Stimulated activated CD8-positive, alpha-beta memory T cell treated with anti-CD3 and anti-CD28 coated beads, Interleukin-12 subunit alpha, Interleukin-12 subunit beta, amount 100 ng/mL, for 24 hours (primary cell): ENCODE data around the gene KRTAP1-4.
"Not testable (repeated sequence)": the region's sequence is repeated elsewhere in the genome, so short reads cannot be mapped to it uniquely, and the experiment has no call there.

Source experiments
- DNase-seq: peaks from one replicate; pipeline ENCODE4 v3.0.0-alpha.2; 2020; ENCODE audit errors: extremely low read depth

KRTAP1-4 gene, protein sequence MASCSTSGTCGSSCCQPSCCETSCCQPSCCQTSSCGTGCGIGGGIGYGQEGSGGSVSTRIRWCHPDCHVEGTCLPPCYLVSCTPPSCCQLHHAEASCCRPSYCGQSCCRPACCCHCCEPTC

DNA sequence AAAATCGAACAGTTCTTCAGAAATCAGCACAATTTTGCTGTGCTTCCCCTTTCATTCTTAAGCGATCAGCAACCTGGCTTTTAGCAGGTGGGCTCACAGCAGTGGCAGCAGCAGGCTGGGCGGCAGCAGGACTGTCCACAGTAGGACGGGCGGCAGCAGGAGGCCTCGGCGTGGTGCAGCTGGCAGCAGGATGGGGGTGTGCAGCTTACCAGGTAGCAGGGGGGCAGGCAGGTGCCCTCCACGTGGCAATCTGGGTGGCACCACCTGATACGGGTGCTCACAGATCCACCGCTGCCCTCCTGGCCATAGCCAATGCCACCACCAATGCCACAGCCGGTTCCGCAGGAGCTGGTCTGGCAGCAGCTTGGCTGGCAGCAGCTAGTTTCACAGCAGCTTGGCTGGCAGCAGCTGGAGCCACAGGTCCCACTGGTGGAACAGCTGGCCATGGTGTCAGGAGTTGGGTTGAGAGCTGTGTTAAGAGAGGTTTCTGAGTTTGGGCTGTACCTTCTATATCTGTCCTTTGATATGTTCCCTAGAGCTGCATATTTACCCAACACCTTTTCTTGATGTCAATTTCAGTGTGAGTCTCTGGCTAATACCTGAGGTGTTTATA lies at the start of gene KRTAP1-4:
Gene KRTAP1-4 (minus strand): TSS at position 563 of the 613 bp plus-strand sequence. CDS start 117 bp downstream, at position 446.
- no peak for DNase-seq

DNA sequence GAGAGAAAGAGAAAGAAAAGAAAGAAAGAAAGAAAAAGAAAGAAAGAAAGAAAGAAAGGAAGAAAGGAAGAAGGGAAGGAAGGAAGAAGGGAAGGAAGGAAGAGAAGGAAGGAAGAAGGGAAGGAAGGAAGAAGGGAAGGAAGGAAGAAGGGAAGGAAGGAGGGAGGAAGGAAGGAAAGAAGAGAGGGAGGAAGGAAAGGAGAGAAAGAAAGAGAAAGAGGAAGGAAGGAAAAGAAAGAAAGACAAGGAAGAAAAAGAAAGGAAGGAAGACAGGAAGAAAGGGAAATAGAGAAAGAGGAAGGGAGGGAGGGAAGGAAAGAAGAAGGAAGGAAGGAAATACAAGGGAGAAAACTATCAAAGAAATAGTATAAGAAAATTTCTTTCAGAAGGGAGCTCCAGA lies 46.8 kb upstream of the KRTAP1-4 start:
- DNase-seq = no peak

DNA sequence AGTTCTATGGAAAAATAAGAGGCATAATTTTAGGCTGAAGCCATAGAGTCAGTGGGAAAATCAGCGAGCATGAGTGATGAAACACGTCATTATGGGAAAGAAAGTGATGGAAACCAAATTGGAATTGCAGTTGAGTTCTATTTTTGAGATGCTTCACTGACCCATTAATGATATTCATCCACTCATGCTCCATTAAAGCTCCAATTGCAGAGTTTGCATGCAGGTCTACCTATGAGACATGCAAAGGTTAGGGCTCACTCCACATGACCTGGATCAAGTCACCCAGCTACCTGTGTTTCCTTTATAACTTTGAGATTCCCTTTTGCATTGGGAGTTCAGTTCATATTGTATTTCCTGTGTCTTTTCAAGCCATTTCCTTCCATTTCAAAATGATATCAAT lies 43.7 kb upstream of the KRTAP1-4 start:
- no peak for DNase-seq

DNA sequence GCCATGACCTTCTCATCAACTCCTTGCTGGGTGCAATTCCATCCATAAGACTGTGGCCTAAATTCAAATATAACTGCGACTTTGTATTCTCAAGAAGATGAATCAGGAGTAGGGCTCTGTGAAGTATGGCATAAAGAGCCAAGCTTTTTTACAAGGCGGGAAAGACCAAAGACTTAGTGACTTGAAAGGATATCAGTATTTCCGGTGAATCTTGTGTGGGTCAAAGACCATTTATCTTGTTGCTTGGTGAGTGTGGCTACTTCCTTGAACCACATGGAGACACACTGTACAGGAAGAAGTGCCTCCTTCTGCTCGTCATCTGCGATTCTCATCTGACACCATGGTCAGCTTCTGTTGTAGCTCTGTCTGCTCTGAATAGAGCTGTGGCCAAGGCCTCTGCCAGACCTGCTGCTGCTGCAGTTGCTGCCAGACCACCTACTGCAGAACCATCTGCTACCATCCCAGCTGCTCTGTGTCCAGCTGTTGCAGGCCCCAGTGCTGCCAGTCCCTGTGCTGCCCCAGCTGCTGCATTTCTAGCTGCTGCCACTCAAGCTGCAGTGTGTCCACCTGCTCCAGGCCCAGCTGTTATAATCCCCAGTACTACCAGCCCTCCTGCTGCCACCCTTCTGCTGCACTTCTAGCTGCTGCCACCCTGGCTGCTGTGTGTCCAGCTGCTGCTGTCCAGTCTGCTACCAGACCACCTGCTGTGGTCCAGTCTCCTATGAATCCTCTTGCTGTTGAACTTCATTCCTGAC lies 41.8 kb upstream of the KRTAP1-4 start:
- no peak for DNase-seq

DNA sequence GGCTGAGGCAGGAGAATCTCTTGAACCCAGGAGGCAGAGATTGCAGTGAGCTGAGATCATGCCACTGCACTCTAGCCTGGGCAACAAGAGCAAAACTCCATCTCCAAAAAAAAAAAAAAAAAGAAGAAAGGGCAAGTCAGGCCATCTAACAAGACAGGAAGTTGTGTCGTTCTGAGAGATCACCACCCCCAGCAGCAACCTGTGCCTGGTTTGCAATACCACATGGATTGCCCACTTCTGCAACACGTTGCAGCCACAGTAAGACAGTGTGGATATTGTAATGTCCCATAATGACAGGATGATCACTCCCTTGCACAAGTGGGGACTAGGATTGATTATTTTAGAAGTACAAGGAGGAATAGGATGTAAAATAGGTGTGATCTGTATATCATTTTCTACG lies 39.0 kb upstream of the KRTAP1-4 start:
- DNase-seq = no peak

DNA sequence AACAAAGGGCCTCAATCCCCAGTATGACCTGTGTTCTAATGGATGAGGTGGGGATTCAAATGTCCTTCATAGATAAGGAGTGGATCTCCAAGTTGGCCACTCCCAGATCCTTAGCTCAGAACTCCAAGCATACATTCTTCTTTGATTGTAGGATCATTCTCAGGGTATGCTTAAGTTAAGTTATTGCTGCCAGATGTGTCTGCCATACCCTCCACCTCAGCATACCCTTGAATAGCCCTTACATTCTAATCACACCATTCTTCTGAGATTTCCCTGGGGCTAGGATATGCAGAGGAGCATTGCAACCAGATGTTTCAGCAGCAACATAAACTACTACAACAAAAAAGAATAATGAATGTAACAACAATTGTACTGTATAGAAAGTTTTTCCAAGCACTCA lies 37.3 kb upstream of the KRTAP1-4 start:
- no peak for DNase-seq

DNA sequence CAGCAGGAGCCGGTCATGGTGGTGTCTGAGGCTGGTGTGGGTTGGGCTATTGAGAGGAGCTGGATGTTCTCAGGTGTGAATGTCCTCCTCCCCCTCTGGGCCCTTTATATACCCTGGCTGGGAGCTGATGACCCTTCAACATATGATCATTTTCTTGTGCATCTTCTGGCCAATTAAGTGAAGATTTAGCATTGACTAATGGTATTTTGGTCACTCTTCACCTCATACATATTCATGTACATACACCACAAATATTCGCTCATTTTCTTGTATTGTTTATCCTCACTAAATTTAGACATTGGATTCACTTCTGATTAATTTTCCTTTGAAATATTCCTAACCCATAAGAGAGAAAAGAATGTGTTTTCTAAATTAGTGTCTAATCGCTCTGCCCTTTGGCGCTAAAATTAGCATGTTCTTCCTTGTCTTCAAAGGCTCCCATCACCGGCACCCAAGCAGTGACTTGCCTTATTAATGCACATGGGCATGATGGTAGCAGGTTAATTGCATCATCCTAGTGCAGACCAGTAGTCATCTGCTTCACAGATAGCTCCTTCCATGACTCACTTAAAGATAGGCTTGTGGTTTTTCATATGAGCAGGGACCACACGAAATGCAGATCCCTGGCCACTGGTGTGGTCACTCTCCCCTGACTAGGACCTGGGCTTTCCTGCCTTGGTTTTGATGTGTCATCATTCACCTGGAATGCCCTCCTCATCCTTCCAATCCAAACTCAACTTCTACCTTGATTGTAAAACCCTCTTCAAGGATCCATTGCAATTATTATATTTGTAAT lies 36.0 kb upstream of the KRTAP1-4 start, which contains the start of gene KRTAP2-4:
Gene KRTAP2-4 (minus strand): TSS at position 51 of the 796 bp plus-strand sequence. CDS start 34 bp downstream, at position 17.
- no peak for DNase-seq

DNA sequence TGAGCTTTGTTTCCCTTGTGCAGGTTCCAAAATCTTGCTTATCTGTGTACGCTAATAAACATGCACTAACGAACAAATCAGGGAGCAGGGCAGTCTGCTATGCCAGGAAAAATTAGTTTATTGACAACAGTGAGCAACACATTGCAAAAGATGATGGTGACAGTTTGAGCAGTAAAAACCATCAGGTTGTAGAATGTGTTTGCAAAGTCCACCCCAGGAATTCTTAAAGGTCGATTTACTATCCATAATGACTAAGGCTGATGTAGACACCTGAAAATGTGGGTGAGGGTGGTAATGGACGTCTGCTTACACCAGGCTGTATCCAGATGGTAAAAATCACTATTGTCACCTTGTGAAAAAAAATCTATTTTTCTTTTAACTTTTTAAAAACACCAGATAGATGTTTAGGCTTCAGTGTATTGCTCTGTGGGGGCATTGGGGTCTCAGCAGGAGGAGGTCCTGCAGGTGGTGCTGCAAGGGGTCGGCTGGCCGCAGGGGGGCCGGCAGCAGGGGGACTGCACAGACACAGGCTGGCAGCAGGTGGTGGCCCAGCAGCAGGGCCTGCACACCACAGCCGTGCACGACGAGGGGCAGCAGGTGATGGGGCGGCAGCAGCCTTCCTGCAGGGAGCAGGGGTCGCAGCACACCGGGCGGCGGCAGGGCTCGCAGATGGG lies 35.2 kb upstream of the KRTAP1-4 start:
- not testable (repeated sequence) for DNase-seq

DNA sequence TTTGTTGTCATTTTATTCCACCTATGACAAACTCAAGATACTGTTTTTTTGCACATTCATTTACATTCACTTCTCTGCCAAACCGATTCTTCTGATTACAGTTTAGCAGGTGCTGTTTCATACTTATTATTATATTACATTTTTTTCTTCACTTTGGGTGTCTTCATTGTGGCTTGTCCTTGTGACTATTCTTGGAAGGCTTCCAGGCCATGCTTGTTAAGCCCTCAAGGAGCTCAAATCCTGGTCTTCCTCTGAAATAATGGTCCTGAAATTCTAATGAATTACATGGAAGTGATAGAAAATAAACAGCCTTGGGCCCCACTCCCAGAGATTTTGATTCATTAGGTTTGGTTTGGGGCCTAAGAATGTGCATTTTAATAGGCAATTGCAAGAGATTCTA lies 34.3 kb upstream of the KRTAP1-4 start:
- no peak for DNase-seq

DNA sequence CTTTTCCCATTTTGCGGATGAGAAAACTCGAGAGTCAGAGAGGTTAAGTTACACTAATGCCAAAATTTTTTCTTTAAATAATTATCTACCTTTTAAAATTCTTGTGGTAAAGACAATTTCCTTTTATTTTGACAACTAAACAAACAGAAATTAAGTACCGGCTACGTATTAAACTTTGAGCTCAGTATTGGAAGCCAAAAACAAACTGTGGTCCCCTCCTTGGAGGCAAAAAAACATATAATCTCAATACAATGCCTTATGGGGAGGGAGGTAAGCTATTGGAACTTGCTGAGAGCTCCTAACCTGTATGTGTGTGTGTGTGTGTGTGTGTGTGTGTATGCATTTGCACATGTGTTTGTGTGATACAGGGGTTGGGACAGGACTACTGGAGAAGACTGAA lies 33.5 kb upstream of the KRTAP1-4 start:
- DNase-seq = no peak

DNA sequence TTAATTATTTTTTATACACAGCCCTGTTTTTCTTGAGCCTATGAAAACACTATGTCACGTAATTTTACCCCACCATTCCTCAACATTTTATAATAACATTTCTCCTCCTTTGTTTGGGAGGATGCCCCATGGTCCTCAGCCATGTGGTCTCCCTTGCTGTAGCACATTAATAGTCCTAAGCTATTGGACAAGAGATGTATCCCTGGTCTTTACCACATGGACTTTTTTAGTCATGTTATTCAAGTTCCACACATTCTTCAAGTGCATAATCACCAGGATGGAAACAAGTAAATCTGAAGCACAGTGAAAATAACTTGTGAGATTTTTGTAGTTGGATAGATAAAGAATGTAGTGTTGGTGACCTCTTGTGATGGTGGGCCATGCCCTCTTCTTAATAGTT lies 32.0 kb upstream of the KRTAP1-4 start:
- DNase-seq = no peak

DNA sequence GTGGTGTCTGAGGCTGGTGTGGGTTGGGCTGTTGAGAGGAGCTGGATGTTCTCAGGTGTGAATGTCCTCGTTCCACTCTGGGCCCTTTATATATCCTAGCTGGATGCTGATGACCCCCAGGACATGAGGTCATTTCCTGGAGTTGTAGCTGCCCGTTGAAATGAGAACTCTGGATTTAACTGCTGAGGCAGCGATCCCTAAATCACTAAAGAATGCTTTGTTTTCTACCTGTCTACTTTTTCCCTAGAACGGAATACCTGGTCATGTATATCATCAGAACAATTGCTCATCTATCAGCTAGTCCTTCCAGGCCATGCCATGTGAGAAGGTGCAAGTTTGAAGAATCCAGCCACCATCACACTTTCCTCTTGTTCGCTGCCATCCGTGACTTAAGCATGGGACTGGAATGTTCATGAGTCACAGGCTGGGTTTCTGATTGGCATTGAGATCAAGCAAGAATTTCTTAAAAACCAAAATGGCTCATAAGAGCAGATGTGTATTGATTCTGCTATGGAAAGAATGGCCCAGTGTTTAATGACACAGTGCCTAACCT lies 30.1 kb upstream of the KRTAP1-4 start, which contains the start of gene KRTAP2-3:
Gene KRTAP2-3 (minus strand): TSS at position 63 of the 553 bp plus-strand sequence. CDS start 64 bp downstream, outside the sequence.
- DNase-seq = no peak

DNA sequence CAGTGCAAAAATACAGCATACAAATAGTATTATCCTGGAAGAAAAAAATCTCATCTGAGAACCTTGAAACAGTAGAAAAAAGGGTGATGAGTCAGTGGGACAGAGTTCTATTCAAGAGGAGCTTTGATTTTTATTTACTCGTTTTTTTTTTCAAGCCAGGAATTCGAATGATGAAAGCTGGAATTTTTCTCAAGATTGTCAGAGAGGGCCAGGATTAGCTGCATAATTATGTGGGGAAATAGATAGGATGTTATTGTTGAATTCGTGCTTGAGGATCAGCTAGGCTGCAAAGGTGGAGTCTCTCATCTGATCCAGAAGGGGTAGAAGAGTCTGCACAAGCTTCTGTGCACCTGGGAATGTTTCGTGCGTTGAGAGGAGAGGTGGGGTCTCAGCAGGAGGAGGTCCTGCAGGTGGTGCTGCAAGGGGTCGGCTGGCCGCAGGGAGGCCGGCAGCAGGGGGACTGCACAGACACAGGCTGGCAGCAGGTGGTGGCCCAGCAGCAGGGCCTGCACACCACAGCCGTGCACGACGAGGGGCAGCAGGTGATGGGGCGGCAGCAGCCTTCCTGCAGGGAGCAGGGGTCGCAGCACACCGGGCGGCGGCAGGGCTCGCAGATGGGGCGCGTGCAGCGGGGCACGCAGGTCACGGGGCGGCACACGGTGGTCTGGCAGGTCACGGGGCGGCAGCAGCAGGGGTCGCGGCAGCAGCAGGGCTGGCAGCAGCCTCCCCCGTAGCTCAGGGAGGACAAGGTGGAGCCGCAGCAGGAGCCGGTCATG lies 29.5 kb upstream of the KRTAP1-4 start:
- not testable (repeated sequence) for DNase-seq

DNA sequence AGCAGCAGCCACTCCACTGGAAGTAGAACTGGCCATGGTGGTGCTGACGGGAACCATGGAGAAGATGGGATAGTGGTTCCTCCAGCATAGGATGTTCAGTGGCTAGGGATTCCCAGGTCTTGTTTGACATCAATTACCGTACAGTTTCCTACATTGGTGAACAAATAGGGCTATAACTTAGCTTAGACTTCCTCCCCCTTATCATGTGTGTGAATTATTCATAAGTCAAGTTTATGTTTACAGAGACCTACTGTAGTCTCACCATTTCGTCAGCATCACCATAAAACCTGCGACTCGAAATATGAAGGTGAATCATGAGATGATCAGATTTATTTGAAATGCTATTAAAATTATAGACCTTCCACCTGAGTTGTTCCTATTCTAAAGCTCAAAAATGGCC lies 28.7 kb upstream of the KRTAP1-4 start:
- no peak for DNase-seq

DNA sequence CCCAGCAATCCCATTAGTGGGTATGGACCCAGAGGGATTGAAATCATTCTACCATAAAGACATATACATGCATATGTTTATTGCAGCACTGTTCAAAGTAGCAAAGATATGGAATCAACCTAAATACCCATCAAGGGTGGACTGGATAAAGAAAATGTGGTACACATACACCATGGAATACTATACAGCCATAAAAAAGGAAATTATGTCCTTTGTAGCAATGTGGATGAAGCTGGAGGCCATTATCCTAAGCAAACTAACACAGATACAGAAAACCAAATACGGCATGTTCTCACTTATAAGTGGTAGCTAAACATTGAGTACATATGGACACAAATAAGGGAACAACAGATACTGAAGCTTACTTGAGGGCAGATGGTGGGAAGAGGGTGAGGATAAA lies 27.6 kb upstream of the KRTAP1-4 start:
- no peak for DNase-seq

DNA sequence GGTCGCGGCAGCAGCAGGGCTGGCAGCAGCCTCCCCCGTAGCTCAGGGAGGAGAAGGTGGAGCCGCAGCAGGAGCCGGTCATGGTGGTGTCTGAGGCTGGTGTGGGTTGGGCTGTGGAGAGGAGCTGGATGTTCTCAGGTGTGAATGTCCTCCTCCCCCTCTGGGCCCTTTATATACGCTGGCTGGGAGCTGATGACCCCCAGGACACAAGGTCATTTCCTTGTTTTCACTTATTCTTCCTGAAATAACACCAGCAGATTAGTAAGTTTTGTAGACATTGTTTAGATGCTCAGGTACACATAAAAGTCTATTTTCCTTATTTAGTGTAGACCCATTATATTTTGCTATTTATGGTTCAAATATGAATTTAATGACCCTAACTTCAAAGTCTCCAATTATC lies 25.1 kb upstream of the KRTAP1-4 start, which contains the start of gene KRTAP2-2:
Gene KRTAP2-2 (minus strand): TSS at position 101 of the 400 bp plus-strand sequence. CDS start 19 bp downstream, at position 82.
- DNase-seq = not testable (repeated sequence)

DNA sequence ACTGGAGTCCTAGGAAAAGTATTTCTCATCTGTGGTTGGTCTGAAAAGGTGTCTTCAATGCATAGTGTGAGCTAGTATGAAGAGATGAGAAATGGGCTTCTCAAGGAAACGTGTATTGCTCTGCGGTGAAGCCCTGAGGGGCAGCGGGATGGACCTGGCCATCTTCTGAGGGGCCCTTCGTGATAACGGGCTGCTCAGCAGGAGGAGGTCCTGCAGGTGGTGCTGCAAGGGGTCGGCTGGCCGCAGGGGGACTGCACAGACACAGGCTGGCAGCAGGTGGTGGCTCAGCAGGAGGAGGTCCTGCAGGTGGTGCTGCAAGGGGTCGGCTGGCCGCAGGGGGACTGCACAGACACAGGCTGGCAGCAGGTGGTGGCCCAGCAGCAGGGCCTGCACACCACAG lies 24.6 kb upstream of the KRTAP1-4 start:
- DNase-seq = not testable (repeated sequence)

DNA sequence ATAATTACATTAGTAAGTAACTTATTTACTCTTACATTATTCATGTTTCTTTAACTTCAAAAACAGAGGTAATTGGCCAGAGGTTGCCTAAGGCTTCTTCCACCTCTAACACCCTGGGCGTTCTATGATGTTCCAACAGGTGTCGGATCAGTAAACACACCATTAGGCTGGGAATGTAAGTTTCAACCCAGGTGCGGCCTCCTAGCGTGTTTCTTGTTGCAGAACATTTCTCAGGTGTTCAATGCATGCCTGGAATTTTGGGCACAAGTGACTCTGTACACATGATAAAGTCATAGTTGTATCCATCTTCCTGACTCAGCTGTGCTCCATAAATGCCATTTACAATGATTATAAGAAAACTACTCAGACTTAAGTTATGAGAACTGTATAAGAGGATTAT lies 24.0 kb upstream of the KRTAP1-4 start:
- DNase-seq = no peak

DNA sequence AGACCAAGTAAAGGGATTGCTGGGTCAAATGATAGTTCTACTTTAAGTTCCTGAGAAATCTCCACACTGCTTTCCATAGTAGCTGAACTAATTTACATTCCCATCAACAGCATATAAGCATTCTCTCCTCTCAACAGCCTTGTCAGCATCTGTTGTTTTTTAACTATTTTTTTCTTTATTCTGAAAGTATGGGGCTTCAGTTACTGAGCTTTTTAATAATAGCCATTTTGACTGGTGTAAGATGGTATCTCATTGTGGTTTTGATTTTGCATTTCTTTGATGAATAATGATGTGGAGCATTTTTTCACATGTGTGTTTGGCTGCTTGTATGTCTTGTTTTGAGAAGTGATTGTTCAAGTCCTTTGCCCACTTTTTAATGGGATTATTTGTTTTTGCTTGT lies 22.6 kb upstream of the KRTAP1-4 start:
- DNase-seq = no peak

DNA sequence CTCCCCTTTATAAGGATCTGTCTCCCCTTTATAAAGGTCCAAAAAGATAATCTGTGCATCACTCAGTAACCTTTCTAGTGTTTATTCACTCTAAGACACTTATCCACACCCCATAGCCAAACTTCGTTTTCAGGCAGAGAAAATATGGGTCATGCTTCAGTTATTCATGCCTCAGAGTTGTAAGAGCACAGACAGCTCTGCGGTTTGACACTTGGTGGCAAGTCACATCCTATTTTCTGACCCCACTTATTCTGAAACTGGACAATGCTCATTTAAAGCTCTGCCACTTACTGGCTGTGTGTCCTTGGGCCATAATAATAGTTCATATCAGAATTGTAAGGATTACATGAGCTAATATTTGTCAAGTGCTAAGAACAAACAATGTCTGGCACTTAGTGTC lies 19.1 kb upstream of the KRTAP1-4 start:
- DNase-seq = no peak
